WTC11 (cell line): Measurements from ENCODE around the gene ERMAP.

Experiments
- CREM ChIP-seq: sonication (generic); formaldehyde crosslinking; IDR thresholded peaks from 2 replicates; pipeline ENCODE4 v1.8.1; 2022; ENCODE audit warnings: mild to moderate bottlenecking, missing genetic modification reagents, moderate library complexity
- ETV6 ChIP-seq: sonication (generic); formaldehyde crosslinking; IDR thresholded peaks from 2 replicates; pipeline ENCODE4 v1.8.1; 2022; ENCODE audit warnings: mild to moderate bottlenecking, missing genetic modification reagents
- USF2 ChIP-seq: sonication (generic); formaldehyde crosslinking; IDR thresholded peaks from 2 replicates; pipeline ENCODE4 v1.8.1; 2023; ENCODE audit warnings: mild to moderate bottlenecking, missing genetic modification reagents, moderate library complexity
- ZNF671 ChIP-seq: fragments of 250-450 bp; sonication (Bioruptor Pico); IDR thresholded peaks from 2 replicates; pipeline ENCODE4 v1.8.0; 2021; ENCODE audit warnings: mild to moderate bottlenecking
- TF ChIP-seq, protein P1 (sequence below): fragments of 200-600 bp; IDR thresholded peaks from 2 replicates; pipeline ENCODE4 v1.8.0; 2022; ENCODE audit warnings: antibody characterized with exemption
- TF ChIP-seq, protein P2 (sequence below): sonication (generic); formaldehyde crosslinking; IDR thresholded peaks from 2 replicates; pipeline ENCODE4 v1.8.0; 2022; ENCODE audit warnings: mild to moderate bottlenecking, missing genetic modification reagents

- TF ChIP-seq, protein P1, sequence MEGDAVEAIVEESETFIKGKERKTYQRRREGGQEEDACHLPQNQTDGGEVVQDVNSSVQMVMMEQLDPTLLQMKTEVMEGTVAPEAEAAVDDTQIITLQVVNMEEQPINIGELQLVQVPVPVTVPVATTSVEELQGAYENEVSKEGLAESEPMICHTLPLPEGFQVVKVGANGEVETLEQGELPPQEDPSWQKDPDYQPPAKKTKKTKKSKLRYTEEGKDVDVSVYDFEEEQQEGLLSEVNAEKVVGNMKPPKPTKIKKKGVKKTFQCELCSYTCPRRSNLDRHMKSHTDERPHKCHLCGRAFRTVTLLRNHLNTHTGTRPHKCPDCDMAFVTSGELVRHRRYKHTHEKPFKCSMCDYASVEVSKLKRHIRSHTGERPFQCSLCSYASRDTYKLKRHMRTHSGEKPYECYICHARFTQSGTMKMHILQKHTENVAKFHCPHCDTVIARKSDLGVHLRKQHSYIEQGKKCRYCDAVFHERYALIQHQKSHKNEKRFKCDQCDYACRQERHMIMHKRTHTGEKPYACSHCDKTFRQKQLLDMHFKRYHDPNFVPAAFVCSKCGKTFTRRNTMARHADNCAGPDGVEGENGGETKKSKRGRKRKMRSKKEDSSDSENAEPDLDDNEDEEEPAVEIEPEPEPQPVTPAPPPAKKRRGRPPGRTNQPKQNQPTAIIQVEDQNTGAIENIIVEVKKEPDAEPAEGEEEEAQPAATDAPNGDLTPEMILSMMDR = no peak
- TF ChIP-seq ETV6 (no peak), CREM (CRISPR knock-in tag) (no peak), ZNF671 (CRISPR knock-in tag) (no peak), USF2 (CRISPR knock-in tag) (no peak)
- TF ChIP-seq, protein P2, sequence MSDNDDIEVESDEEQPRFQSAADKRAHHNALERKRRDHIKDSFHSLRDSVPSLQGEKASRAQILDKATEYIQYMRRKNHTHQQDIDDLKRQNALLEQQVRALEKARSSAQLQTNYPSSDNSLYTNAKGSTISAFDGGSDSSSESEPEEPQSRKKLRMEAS (CRISPR knock-in tag) = no peak
Measured at GRCh38 chr1:42831273-42831672, 14.4 kb downstream of the ERMAP start.
